Activated CD4-positive, alpha-beta T cell treated with anti-CD3 and anti-CD28 coated beads, Interleukin-2, amount 50 U/mL, for 4 hours (primary cell): ENCODE results near the gene RAPGEF5.

ENCODE experiments used
- DNase-seq, 2 experiments: peaks; one replicate each; pipeline ENCODE4 v3.0.0-alpha.2; 2020

The RAPGEF5 gene

GRCh38 chr7:22213081-22213480, 143.9 kb downstream of the RAPGEF5 start:
- DNase-seq: no peak

- DNase-seq: no peak
These were observed 146.0 kb downstream of the RAPGEF5 start for GRCh38 chr7:22210967-22211366.

GRCh38 chr7:22210355-22210754, 146.6 kb downstream of the RAPGEF5 start:
- no peak for DNase-seq

DNA sequence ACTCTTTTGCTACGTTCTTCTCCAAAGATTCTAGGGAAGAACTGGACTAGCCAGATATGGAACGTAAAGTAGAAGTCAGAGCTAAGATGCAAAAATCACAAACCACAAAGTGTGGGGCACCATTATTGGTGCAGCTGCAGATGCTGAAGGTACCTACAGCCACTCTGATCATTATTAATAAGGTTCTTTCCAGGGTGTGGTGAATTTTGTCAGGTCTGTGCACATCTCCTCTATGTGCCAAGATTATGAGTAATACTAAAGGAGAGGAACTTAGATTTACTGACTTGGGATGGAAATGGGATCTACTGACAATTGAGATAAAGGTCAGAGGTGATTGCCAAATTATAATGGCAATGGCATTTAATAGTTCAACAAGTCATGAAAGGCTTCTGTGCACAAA, 148.2 kb downstream of the RAPGEF5 start:
- no peak for DNase-seq

DNA sequence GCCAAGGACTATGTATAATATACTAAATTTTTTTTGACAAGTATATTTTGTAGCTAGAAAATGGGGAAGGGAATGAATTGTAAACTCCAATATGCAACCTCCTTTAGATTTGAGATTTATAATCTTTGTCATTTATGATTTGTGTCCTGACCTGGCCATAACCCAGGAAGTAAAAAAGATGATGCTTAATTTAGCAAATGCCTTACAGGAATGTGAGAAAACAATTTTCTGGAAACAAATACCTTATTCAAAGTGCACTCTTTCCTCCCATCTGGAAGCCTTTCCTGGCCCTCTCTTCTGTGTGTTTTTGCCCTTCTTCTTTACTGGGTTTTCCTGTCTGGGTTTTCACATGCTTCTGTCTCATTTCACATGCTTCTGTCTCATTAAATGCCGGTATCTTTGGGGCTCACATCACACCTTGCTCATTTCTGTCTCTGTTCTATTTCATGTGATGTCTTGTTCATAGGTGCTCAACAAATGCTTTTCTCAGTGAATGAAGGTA, 149.2 kb downstream of the RAPGEF5 start:
- no peak for DNase-seq

GRCh38 chr7:22205631-22206030, 151.3 kb downstream of the RAPGEF5 start:
- no peak for DNase-seq

DNA sequence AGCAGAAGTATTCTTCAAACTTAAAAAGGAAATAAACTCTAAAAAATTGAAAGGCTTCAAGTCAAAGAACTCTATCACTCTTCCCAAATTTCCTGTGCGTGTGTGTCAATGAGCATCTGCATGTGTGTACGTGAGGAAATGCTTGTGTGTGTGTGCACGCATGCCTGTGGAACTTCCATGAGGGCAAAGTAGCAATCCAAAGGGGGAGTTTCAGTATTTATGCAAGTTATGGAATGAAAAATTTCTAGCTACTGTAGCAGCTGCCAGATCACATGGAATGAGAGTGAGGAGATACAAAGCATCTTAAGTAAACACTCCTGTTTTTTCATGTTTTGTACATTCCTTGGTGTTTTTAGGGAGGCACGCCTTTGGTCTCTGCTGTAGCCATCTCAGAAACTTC, 152.6 kb downstream of the RAPGEF5 start:
- DNase-seq: no peak

- no peak for DNase-seq
These were observed 154.8 kb downstream of the RAPGEF5 start for GRCh38 chr7:22202141-22202540.

DNA sequence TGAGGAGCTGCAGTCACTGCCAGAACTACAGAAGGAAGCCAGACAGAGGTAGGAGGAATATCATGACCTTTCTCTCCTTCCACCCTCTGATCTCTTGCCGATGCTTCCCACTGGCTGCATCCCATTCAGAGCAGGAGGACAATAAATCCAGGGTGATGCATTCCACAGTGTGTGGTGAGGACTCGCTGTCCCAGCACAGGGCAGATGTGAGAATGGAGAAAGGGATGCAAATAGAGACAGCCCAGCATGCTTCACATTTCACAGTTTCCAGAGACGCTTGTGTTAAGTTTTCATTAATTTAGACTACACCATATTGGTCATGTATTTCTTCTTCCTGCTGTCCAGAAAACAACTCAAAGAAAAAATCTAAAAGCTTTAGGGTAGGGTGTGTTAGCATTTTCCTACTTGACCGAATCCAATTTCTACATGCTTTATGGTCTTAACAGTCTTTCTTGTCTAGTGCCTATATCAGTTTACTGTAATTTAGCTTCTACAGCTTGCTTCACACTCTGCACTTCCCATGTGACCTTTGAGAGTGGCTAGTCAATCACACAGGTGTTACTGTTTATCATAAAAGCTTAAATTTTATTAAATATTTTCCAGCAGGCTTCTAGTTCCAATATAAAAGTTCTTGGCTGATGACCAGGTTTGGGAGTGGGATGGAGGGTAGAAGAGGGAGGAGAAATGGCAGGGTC, 155.6 kb downstream of the RAPGEF5 start:
- no peak for DNase-seq

GRCh38 chr7:22200777-22201176, 156.2 kb downstream of the RAPGEF5 start:
- DNase-seq: no peak

- no peak for DNase-seq
These were observed 156.7 kb downstream of the RAPGEF5 start for GRCh38 chr7:22200238-22200637.

GRCh38 chr7:22197376-22197775, 159.6 kb downstream of the RAPGEF5 start:
- DNase-seq: no peak

DNA sequence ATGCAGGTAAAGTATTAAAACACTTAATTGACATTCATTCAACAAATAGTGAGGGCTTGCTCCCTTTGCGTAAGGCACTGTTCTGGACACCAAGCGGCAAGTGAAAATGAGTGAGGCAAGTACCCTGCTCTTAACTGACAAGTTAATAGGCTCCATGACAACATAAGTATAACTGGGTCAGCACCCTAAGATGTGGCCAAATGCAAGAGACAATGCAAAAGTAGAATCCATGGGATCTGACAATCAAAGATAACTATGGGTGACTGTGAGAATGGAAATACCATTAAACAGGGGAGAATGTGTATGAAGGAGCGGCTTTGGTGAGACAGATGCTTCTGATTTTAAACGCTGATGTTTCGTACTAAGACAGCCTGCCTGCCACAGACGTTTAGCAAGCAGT, 160.5 kb downstream of the RAPGEF5 start:
- no peak for DNase-seq

DNA sequence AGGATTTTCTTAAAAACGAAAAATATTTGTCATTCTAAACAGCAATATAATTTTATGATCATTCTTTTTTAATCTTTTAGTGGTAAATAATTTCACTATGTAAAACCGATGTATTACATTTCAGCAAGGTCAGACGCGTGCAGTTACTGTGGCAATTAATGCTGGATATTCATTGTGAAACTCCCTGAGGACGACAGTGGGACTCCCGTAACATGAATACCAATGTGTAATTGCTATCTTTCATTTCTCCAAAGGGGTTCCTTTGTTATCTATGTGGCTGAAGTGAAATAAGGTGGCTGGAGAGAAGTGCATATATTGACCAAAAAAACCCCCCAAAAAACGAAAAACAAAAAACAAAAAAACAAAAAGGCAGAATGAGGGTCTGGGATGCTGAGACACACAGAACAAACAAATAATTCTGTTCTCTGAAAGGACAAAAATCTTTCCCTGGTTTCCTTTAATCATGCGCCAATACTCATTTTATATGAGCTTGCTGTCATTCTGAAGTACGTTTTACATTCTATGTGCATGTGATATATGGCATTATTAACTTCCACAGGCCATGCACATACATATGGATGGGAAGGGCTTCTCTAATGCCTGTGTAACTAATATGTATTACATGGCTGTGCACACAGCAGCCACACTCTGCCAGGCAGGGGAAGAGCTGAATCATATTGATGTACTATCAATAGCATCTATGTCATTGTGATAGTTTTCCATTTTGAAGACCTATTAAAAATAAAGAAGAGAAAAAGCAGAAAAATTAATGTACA, 161.4 kb downstream of the RAPGEF5 start:
- no peak for DNase-seq

DNA sequence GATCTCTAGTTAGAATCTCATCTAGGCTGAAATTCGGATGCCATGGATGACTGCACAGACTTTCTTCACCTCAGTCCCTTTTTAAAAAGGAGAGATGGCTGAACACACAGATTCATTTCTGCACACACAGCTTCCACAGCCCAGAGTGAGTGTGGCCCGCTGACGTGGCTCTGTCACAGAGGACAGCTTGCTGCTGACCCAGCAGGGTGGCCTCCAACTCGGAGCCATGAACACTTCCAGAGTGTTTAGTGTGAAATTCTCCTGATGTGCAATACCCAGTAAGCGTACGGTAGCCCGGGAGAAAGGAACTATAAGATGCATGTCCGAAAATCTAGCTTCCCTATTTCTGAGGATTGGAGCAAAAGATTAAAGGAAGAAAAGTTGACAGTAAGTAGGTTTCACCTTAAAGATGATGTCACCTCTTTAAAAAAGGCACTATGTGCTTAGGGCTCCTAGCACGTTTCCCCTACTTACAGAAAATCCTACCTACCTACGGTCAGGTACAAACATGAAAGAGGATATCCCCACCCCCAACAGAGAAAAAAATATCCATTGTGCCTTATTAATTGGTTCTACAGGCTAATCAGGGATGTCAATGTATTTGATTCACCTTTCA, 162.2 kb downstream of the RAPGEF5 start:
- no peak for DNase-seq

DNA sequence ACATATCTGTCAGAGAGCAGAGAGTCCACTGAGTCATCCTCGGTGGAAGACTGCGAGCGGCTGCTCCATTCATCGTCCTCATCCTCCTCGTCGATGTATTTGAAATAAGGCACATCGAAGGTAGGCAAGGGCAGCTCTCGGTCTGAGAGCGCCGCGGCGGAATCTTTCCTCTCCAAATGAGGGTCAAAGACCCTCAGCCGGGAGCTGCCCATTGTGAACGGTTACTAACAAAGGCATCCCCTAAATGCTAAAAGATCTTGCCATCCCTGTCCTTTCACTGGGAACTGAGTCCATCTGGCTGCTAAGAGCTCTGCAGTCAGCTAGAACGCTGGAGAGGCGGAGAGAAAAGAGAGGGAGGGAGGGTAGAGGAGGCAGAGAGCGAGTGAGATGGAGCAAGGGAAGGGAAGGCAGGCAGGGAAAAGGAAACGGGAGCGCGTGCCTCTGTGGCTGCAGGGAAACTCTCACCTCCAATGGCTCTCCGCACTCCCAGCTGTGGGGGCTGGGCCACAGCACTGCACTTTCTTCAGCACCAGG, 163.4 kb downstream of the RAPGEF5 start:
- DNase-seq: no peak

DNA sequence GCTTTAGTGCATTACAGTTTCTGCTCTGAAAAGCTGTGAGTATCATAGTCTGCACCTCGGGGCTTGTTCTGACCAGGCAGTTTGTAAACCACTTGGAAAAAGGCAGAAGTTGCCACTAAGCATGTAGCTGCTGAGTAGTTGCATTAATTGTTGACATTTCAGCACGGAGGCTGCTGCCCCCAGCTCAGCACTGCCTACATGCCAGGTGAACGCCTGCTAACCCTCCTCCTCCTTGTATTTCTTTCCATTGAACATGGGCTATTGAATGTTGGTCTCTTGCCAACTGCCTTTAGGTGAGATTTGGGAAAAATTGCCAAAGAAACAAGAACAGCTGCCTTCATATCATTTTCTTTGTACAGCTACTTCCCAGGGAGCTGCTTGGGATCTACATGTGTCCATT, 164.2 kb downstream of the RAPGEF5 start:
- no peak for DNase-seq

- DNase-seq: no peak
These were observed 166.2 kb downstream of the RAPGEF5 start for GRCh38 chr7:22190736-22191135.

DNA sequence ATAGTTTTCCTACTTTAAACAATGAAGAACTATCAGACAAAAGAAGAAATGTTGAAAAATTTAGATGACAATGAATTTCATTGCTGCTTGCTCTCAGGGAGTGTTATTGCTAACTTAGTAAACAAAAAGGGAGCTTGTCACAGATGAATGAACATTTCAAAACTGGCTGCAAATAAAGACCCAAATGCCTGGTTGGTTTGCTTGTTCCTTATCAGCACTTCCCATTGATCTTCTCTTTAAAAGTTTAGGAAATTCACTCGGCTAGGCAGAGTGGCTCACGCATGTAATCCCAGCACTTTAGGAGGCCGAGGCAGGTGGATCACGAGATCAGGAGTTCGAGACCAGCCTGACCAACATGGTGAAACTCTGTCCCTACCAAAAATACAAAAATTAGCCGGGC, 167.2 kb downstream of the RAPGEF5 start:
- no peak for DNase-seq

- no peak for DNase-seq
These were observed 167.7 kb downstream of the RAPGEF5 start for GRCh38 chr7:22189230-22189629.

- no peak for DNase-seq
These were observed 169.1 kb downstream of the RAPGEF5 start for GRCh38 chr7:22187691-22188348.

DNA sequence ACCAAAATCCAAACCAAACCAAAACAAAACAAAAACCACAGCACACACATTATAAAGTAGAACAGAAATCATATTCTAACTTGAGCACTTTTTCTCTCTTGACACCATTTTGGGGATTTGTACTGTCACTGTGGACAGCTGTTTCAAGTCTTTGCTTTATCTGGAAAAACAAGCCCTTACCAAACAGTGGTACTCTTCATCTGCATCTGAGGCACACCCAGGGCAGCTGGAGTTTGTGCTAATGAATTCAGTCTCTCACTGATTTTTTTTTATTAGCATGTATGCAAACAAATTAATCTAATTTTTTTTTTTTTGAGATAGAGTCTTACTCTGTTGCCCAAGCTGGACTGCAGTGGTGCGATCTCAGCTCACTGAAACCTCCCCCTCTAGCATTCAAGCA, 171.4 kb downstream of the RAPGEF5 start:
- no peak for DNase-seq

DNA sequence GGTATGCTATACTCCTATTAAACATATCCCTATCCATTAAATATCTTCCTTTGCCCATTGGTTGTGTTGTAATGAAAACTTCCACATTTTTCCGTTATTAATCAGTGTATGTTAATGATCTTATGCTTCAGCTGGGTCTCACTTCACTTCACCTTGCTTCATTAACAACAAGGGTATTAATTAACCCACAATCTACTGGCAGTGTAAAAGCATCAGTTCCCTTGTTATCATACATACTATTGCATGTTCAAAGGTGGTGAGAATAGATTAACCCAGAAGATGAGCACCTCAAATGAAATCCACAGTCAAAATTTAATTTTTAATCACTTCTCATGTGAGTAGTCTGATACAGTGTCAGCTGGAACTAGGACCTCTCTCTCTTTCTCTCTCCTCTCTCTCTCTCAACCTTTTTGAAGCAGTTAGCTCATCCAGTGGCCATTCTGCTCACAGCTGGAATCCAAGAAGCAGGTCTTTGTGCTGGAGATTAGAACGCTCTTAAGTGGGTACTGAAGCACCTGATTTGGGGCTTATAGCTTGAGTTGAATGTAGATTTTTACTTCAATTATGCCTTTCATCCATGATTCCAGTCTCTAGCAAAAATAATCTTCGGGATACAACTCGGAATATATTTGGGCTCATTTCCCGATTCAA, 172.3 kb downstream of the RAPGEF5 start:
- DNase-seq: no peak
